ENCODE data around the gene SMTN. TPM values are rescaled to one million over a fixed set of nuclear protein-coding genes. Genes with fewer than 3 reads are reported as not detected.

The SMTN gene
- total and polyA plus RNA-seq, 2 donors (not counting 3 experiments of a cell fraction or from before 2014, with no cell fraction given): 59.0 to 197 TPM

DNA sequence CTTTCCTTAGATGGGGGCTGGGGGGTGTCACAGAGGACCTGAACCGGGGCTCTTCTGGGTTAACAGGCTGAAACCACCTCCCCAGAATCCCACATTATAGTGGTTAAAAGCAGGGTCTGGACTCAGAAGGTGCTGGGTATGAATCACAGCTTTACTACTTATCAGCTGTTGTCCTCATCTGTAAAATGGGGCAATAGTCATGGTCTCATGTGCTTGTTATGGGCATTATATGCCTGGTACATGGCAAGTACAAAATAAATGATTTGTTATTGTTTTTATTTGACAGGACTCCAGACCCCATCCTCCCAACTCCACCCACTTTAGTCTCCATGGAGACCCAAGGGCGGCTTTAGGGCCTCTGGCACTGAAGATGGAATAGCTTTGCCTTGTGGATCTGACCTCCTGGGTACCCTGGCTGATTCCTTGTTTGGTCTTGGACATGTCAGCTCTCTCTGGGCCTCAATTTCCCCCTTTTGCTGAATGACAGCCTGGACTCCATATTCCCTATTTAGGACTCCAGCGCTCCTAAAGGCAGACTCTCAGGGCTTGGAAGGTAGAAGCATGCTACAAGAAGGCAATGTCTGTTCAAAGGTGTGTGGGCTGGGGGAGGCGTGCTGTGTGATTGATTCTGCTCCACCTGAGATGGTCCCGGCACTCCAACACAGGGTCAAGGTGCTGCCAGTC lies 812 bp upstream of the SMTN start:
- Histone ChIP-seq H3K36me3 (ENCODE audit: control insufficient read depth in 2 of 2, extremely low read depth in 1 of 2, insufficient read depth in 2 of 2, low read length in 2 of 2) (peaks cover 0 to 2% of the 10 kb centered on the region in 2 experiments), H3K4me3 (replicated peaks in 1 of 3; ENCODE audit: insufficient read depth in 1 of 3, low read depth in 1 of 3, low read length in 3 of 3) (peak overlapping the region in 2 of 3 experiments; percentile 65 to 85), H3K4me2 (ENCODE audit: insufficient read depth, low read length) (peak overlapping the region; percentile 21), H2AFZ (ENCODE audit: low read depth, low read length) (peak overlapping the region; percentile 69), H3K9ac (replicated peaks; ENCODE audit: extremely low read depth, insufficient read depth, low read length) (peak overlapping the region; percentile 93), H3K27me3 (ENCODE audit: control insufficient read depth in 2 of 2, insufficient read depth in 2 of 2, low read length in 2 of 2) (no peaks in the 10 kb centered on the region), H4K20me1 (replicated peaks; ENCODE audit: control insufficient read depth, extremely low read depth, insufficient read depth, low read length) (no peaks in the 10 kb centered on the region), H3K27ac (ENCODE audit: insufficient read depth, low read depth, low read length) (peak overlapping the region; percentile 96), H3K79me2 (ENCODE audit: control insufficient read depth, insufficient read depth, low read length) (peaks cover 40% of the 10 kb centered on the region), H3K9me1 (replicated peaks; ENCODE audit: control insufficient read depth, extremely low read depth, insufficient read depth, low read length) (no peaks in the 10 kb centered on the region), H3K4me1 (ENCODE audit: control insufficient read depth, extremely low read depth, insufficient read depth, low read length) (peaks cover 29% of the 10 kb centered on the region), H3K9me3 (replicated peaks; ENCODE audit: control insufficient read depth, insufficient read depth, low read length) (no peaks in the 10 kb centered on the region)
- dilution Hi-C loops (cut with MboI; ENCODE audit: extremely low pct_ligation_motif_present, low sequenced_read_pairs) (no loop called here), intact Hi-C loops (cut with micrococcal nuclease) (no loop called here)
- DNase-seq (ENCODE audit: low read depth, low spot score) (no peak), FAIRE-seq (no peak)
- TF ChIP-seq GATA2 (IDR thresholded peaks at IDR 0.05; ENCODE audit: insufficient read depth, insufficient read length, low read depth, low read length) (no peak), FOS (IDR thresholded peaks at IDR 0.05; ENCODE audit: borderline replicate concordance, insufficient read depth, low read length) (no peak), JUN (IDR thresholded peaks at IDR 0.05; ENCODE audit: borderline replicate concordance, insufficient read depth, insufficient read length, low read depth) (no peak), EZH2 (IDR thresholded peaks at IDR 0.05; ENCODE audit: borderline replicate concordance, low read depth, low read length, severe bottlenecking) (no peak), MYC (IDR thresholded peaks at IDR 0.05; ENCODE audit: low read depth, low read length) (no peak), POLR2A (IDR thresholded peaks at IDR 0.05; ENCODE audit: low read depth, low read length) (no peak), POLR2AphosphoS5 (IDR thresholded peaks at IDR 0.05; ENCODE audit: insufficient read depth, low read depth, low read length) (no peak)
- TF ChIP-seq, protein P1, sequence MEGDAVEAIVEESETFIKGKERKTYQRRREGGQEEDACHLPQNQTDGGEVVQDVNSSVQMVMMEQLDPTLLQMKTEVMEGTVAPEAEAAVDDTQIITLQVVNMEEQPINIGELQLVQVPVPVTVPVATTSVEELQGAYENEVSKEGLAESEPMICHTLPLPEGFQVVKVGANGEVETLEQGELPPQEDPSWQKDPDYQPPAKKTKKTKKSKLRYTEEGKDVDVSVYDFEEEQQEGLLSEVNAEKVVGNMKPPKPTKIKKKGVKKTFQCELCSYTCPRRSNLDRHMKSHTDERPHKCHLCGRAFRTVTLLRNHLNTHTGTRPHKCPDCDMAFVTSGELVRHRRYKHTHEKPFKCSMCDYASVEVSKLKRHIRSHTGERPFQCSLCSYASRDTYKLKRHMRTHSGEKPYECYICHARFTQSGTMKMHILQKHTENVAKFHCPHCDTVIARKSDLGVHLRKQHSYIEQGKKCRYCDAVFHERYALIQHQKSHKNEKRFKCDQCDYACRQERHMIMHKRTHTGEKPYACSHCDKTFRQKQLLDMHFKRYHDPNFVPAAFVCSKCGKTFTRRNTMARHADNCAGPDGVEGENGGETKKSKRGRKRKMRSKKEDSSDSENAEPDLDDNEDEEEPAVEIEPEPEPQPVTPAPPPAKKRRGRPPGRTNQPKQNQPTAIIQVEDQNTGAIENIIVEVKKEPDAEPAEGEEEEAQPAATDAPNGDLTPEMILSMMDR (IDR thresholded peaks at IDR 0.05; ENCODE audit: extremely low read depth in 1 of 2, insufficient read depth in 1 of 2, low read depth in 1 of 2, low read length in 2 of 2): no peak
- TF ChIP-seq, protein P2, sequence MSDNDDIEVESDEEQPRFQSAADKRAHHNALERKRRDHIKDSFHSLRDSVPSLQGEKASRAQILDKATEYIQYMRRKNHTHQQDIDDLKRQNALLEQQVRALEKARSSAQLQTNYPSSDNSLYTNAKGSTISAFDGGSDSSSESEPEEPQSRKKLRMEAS (IDR thresholded peaks at IDR 0.05; ENCODE audit: insufficient read depth, insufficient read length): no peak
- ChIA-PET CTCF (interaction anchor here (1.0 to 5.9 kb wide), 6 partner anchors 27 to 192 kb away, joined by 3 to 130 read pairs (median 5); partner anchors contain the start of genes MORC2, SELENOM and TUG1), POLR2A (interaction anchor here (0.6 to 3.1 kb wide), 13 partner anchors 8 to 435 kb away, joined by 3 to 44 read pairs (median 5); partner anchors contain the start of genes MORC2 and TUG1)
- no TSS peak for BruUV-seq (replicated peaks)
